ENCODE results near the gene SRPX2.

- TF ChIP-seq POLR2A (IDR thresholded peaks at IDR 0.05; ENCODE audit: low read depth) (no peak), CTCF (IDR thresholded peaks at IDR 0.05) (no peak), POLR2AphosphoS5 (IDR thresholded peaks at IDR 0.05) (no peak), EP300 (IDR thresholded peaks at IDR 0.05) (no peak)
Measured at GRCh38 chrX:100623001-100623400, 21.0 kb upstream of the SRPX2 start.
